ENCODE results near the gene DESI1.

- TF ChIP-seq CTCF (conservative IDR thresholded peaks at IDR 0.05; ENCODE audit: low read depth, low read length) = no peak
- no peak for TF ChIP-seq EZH2 (IDR thresholded peaks at IDR 0.05; ENCODE audit: low read length, unreplicated experiment)
These were observed 7.4 kb downstream of the DESI1 start for GRCh38 chr22:41613456-41613855.
